EH (cell line): ENCODE data around the gene IL1RAPL1.
"Not testable (repeated sequence)": the region's sequence is repeated elsewhere in the genome, so short reads cannot be mapped to it uniquely, and the experiment has no call there.

ENCODE experiments used
- DNase-seq: peaks from one replicate; pipeline ENCODE4 v3.0.0-alpha.2; 2015; ENCODE audit warnings: low read depth

IL1RAPL1 gene

DNA sequence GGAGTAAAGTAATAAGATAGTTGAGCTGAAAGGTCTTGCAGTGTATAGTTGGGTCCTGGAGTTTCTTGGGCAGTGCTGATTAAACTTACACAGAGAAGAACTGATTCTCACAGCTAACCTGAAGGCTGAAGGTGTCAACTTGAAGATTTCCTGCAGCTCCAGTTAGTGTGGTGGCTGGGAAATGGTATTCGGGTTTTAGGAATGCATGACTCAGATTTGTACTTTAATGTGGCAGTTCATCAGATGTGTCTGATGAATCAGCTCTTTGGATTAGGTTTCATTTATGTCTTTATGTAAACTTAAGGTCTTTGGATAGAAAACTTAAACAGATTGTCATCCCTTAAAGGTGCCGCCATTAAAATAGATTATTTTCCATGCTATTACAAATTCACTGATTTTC, 200.0 kb downstream of the IL1RAPL1 start:
- DNase-seq: no peak

DNA sequence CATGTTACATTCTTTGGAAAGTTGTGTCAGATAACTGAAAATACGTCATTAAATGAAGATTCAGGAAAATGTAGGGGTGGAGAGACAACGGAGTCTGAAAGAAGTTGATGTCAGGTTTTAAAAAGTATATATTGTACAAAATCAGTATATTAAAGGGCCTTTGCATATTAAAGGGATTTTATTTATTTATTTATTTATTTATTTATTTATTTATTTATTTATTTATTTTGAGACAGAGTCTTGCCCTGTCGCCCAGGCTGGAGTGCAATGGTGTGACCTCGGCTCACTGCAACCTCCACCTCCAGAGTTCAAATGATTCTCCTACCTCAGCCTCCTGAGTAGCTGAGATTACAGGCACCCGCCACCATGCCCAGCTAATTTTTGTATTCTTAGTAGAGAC, 213.4 kb downstream of the IL1RAPL1 start:
- not testable (repeated sequence) for DNase-seq

DNA sequence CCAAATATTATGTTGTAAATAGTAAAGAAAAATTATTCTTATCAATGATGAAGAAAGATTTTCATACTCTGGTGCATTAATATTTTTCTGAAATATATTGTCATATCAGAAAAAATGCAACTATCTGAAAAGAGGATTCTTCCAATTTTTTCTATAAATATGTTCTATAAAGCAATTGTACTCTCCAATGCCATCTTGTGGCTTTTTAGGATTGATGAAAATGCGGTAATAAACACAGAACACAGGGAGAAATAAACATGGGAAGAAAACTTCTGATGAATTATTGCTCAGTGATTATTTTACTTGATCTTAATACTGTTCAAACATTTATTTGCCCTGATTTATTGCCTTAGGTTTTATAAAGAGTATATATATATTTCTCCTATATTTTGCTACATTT, 215.4 kb downstream of the IL1RAPL1 start:
- DNase-seq: no peak

DNA sequence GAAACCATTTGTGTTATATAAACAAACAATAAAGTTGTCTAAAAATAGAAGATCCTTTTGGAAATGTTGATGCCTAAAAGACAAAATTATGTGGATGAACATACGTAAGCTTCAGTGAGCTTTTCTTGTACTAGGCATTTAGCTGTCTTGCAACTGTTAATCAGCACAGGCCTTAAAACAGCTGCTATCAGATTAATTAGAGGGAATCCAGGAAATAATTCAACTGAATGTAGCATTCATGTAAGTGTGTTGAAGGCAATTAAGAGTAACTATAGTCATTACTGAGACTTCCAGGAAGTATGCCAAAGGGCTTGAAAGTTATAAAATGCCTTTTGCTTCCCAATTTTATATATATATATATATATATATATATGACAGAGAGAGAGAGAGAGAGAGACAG, 248.7 kb downstream of the IL1RAPL1 start:
- DNase-seq: no peak

DNA sequence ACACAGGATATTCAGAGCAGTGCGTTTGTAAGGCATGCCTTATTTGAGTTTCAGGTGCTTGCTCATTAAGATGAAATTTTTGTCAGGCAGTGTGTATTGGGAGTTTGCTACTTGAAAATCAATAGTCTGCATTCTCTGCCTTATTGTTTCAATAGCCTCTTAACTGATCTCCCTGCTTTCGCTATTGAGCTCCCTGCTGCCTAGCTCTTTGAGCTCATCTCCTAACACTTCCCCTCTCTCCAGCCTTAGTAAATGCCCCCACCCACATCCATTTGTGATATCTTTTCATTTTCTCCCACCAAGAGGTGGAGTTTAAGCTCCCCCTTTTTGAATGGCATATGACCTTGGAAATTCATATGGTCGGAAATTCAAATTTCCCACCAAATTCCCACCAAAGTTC, 256.6 kb downstream of the IL1RAPL1 start:
- DNase-seq: no peak

DNA sequence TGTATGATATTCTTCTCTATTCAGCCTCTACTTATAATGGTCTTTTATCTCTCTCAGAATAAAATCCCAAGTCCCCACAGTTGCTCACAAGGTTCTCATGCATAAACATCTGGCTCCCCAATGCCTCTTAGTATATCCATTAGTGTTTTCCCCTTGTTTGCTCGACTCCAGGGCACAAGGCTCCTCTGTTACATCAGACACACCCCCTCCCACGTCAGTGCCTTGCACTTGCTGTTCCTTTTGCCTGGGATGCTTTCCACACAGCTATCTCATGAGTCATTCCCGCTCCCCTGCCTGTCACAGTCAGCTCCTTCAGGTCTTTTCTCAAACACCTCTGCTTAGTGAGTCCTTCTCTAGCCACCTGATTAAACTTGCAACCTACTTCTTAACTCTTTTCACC, 260.2 kb downstream of the IL1RAPL1 start:
- no peak for DNase-seq

DNA sequence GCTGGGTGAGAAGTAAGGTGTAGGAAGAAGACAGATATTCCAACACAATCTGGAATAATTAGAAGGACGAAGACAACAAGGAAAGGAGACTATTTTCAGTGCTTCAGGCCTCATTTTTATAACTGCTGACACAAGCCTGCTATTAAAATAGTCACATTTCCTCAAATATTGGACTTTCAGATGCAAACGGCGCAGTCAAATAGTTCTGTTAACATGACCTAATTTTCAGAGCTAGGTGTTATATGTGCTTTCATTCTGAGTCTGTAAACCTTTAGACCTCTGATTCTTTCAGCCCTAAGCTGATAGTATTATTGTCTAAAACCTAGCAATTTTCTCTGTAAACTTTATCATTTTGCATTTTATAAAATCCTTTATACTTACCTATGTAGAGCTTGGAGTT, 261.5 kb downstream of the IL1RAPL1 start:
- DNase-seq: no peak

DNA sequence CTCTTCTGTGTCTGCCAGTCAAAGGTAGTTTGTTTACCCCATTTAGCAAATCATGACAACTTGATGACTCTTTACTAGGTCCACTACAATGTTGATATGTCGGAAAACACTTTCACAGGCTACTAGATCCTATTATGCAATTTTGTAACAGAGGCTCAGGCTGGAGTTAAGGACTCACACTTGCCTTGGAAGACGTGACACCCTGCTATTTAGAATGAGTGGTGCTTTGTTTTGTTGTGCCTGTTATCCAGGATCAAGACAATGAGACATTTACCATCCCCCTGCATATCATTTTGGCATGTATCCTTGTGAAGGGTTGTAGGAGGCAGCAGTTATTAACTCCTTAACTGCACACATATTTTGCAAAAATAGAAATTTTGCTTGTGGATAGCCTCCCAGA, 263.7 kb downstream of the IL1RAPL1 start:
- DNase-seq: no peak

DNA sequence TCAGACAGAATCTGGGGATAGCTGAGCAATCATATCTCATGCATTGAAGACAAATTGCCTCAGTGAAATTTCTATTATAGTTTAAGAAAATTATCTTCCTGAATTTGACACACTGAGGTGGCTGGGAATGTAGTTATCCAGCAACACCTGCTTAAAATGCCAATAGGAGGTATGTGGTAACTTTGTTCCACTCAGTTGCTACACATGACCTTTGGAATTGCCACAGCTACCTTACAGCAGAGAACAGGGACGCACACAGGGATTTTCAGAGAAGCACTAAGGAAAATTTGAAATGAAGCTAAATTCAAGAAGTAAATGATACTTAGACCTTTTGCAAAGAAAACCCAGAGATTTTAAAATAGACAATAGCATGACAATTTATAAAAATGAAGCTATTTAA, 264.6 kb downstream of the IL1RAPL1 start:
- DNase-seq: no peak

DNA sequence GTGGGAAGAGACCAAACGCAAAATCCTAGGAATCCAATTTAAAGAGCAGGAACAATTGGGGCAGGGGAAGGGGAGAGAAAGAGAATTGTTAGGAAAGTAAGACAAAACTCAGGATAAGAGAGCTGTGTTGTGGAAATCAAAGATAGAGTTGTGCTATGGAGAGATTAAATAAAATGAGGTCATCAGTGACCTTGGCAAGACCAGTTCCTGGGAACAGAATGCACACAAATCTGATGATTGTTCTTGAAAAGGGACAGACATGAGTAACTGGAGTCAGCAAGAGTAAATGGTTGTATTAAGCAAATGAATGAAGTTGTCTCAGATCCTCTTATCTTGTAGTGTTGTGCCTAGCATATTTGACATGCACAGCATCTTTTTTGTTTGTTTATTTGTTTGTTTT, 267.4 kb downstream of the IL1RAPL1 start:
- DNase-seq: no peak

DNA sequence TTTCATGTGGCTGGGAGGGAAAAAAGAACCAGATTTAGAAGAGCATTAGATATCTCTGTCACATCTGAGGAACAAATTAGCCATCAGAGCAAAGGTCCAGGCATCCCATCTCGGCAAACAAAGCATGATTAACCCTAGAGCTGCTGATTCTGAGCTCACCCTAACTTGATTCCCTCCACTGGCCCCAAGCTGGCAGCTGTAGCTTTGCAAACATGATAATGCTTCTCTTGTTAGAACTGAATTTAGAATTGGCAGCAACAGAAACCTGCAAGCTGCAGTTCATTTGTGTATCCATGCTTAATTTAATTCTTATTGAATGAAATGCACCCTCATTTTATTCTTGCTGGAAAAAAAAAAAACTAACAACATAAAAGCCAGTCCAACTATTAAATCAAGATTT, 289.2 kb downstream of the IL1RAPL1 start:
- DNase-seq: no peak

DNA sequence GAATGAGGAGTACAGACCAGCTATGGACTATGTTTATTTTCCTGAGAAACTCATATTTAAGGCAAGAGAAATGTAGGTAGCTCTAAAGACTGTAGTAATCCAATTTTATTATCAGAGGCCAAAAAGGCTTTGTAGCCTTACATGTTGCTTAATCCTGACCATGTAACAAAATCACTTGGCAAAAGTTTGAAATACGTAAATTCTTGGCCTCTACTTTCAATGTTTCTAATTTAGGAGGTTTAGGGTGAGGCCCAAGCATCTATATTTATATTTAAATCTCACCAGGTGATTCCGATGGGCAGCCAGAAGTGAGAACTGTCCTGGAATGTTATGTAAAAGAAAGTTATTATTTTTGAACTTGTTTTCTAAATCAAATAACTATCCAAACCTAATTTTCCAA, 289.7 kb downstream of the IL1RAPL1 start:
- no peak for DNase-seq

DNA sequence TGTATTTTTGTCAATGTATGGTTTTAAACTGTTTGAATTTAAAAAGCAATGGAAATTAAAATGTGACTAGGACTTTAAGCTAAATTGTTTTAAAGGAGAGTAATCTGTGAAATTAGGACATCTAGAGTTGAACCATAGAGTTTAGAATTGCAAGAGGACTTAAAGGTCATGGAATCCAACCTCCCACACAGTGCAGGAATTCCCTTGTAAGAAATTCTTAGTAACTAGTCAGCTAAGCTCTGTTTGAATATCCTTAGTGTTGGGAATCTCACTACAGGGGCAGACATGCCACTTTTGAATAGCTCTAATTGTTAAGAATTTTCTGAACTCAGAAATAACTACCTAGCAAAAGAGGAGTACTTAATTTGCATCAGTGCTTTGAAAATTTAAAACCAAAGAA, 292.9 kb downstream of the IL1RAPL1 start:
- DNase-seq: no peak

DNA sequence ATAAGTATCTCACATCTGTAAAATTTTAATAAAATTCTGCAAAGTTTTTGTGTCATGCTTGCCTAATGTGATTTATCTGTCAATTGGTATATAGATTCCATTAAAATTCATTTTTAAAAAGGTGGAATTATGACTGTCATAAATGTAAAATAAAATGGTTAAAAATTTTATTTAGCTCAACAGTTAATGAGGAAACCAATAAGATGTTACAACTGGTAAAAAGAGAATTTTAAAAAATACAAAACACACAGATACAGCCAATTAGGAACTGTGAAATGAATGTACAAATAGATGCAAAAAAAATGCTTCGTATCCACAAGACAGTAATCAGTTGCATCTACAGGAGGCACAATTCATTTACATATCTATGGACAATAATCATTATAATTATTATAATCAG, 297.6 kb downstream of the IL1RAPL1 start:
- DNase-seq: no peak

DNA sequence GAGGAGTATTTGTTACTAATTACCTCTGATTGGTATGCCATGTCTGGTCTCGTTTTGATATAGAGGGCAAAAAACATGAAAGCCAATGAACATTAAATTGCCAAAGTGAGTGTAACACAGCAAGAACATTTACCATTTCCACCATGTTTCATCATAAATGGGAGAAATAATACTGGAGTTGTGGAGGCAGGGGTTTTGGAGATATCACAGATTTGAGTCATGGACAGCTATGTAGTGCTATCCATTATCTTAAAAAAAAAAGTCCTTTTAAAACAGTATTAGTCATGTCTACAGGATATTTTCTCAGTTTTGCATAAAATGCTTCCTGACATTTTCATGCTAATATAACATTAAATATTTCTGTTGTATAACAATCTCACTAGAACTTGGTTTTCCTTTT, 301.2 kb downstream of the IL1RAPL1 start:
- peak; percentile 3 for DNase-seq

DNA sequence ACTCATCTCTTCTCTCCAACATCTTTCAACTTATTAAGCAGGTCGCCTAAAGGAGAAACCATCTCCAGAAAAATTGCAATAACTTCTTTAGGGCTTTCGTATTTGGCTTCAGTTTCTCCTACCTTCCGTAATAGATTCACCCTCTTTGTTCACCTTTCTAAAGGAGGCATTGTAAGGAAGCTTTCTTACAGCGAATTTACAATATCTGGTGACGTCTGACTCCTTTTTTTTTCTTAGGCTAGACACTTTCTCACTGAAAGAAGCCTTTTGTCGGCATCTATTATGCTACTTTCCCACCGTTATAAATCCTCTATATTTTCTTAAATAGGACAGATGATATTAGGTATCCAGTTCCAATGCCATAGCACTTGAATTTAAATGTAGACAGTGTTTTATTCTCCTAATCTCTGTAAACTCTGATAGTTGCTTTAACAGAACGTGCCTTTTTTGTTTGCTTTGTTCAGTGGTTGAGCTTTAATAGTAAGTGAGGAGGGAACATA, 302.4 kb downstream of the IL1RAPL1 start:
- no peak for DNase-seq

DNA sequence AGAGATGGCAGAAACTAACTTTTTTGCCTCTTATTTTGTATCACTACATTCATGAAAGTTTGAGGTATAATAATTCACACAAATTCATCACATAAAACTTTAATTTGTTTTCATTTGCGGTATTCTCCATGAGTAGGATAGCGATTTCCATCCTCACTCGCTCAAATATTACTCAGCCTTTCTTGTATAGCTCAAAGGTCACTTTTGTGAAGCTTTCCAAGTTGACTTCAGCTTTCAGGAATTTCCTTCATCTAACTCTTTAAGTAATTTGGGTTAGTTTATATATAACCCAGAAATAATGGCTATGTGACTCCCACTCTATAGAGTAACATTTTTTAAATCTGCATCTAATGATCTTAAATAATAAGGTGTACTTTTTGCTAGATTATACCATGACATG, 314.4 kb downstream of the IL1RAPL1 start:
- peak; percentile 18 for DNase-seq

DNA sequence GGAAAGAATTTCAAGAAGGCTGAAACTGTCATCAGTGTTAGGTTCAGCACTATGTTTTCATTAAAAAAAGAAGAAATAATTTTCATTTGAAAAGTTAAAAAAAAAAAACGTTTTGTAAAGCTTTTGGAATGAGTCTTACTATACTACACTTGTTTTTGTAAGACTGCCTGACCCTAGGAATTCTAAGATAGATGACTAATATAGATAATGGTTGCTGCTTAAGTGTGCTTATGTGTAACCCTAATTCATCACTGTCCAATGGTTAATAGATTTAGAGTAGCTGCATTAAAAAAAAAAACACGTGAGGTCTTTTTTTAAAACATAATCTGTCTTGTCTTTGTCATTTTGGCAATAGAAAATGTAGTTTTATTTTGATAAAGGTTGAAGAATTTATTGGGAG, 323.2 kb downstream of the IL1RAPL1 start:
- peak; percentile 11 for DNase-seq

DNA sequence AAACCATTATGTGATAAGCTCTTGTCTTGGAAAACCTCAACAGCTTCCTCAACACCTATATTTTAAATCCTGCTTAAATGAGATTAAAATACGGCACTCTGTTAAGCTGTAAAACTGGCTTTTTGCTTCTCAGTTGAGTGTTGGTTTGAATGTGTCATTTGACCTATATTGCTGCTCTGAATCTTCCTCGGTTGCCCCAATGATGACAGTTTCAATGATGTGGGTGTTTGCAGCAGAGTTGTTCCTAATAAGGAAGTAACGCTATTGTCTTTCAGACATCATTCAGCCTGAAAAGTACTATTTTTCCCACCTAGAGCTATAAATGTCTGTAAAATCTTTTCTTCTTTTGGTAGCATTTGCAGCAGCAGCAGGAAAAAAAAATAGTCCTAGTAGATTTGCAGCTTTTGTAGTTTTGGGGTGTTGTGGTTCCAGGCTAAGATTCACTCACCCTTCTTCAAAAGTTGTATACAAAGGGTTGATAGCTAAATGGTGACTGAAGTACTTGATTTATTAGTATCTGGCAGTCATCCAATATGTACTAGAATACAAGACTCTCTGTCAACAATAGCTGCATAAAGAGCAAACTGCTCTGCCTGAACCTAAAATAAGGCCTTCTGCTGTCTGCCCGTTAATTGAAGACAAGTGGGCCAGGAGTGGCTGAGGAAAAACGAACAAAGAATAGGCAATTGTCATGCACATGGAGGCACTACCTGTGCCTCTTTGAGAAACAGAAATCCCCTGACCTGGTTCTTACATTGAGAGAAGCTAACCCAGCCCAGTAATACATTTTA, 333.1 kb downstream of the IL1RAPL1 start:
- DNase-seq: no peak

DNA sequence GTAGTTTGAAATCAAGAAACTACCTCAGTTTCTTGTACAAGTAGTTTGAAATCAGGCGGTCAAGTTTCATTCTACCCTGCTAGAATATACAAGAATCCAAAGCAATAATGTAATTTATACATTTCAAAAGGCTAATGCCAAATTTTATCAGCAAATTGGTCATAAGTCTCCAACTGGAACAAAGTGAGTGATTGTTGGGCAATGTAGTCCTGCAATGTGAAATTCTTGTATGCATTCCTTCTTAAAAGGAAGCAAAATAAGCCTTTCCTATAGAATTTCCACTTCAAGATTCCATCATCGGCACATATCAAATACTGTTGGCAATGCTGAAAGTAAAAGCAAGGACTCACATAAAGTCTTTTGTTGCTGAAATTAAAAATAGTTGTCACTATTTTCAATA, 334.9 kb downstream of the IL1RAPL1 start:
- DNase-seq: no peak

DNA sequence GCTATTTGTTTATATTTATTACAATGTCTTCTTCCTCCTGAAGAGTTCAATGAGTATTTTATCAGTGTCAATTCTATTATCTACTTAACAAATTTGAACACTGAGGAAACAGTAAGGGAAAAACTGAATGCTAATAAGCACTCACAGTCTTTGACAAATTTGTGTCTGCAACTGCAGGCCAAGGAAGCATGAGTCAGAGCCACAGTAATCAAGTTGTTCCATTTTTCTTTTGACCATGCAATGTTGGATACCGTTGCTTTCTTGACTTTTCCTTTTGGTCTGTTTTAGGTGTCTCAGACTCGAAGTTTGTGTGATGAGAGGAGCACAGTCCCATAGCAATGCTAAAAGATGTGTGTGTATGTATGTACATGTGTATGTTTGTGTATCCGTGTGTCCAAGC, 359.6 kb downstream of the IL1RAPL1 start:
- no peak for DNase-seq

DNA sequence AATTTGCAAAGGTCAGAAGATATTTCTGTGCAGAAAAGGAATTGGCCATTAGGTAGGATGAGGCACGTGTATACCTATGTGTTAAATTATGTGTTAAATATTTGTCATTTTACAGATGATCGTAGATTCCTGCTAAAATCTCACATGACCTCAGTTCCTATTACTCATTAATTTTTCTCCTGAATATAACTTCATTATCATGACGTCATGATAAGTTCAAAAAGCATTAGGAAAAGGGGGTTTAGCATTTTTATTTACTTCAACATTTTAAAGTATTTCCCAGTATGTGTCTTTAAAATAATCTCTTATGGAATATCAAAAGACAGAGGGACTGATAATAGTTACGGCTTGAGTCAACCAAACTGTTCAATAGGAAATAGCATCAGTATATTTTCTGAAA, 372.8 kb downstream of the IL1RAPL1 start:
- DNase-seq: no peak

DNA sequence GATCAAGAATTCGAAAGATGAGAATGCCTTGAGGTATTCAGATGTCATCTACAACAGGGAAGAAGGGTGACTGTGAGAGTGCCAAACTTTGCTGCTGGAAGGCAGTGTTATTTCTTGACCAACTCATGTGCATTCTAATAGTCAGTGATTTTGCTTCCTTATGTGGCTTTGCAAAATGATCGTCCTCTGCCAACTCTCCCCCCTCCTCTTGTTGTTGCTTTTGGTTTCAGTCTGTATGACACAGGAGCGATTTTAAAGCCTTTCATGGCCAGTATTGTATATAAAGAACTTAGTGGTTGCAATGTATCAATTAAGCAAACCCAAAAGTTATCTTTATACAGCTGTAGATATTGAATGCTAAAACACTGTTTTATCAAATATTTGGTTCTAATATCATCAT, 379.1 kb downstream of the IL1RAPL1 start:
- DNase-seq: no peak

DNA sequence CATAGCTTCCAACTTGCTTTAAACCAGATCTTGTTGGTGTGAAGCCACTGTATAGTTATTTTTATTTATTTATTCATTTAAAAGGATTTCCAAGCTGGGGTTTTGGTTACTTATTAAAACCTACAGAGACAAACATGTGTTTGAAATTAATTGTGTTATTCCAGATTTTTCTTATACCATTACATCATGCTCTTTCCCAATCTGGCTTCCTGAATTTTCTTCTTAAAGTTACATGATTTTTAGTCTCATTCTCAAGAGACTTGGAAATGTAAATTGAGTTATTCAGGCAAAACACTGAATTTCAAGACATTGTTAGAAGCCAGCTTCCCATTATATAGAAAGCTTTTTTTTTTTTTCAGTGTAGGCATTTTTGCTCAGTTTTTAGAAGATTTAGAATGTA, 381.9 kb downstream of the IL1RAPL1 start:
- DNase-seq: no peak
